Middle frontal gyrus (tissue), 1 donor: ENCODE results near the gene CITED4.
"Not testable (repeated sequence)": the region's sequence is repeated elsewhere in the genome, so short reads cannot be mapped to it uniquely, and the experiment has no call there.

Experiments
- DNase-seq: peaks from one replicate; pipeline ENCODE4 v3.0.0-alpha.2; 2015; ENCODE audit warnings: low spot score; ENCODE audit errors: extremely low spot score

The CITED4 gene, protein sequence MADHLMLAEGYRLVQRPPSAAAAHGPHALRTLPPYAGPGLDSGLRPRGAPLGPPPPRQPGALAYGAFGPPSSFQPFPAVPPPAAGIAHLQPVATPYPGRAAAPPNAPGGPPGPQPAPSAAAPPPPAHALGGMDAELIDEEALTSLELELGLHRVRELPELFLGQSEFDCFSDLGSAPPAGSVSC

DNA sequence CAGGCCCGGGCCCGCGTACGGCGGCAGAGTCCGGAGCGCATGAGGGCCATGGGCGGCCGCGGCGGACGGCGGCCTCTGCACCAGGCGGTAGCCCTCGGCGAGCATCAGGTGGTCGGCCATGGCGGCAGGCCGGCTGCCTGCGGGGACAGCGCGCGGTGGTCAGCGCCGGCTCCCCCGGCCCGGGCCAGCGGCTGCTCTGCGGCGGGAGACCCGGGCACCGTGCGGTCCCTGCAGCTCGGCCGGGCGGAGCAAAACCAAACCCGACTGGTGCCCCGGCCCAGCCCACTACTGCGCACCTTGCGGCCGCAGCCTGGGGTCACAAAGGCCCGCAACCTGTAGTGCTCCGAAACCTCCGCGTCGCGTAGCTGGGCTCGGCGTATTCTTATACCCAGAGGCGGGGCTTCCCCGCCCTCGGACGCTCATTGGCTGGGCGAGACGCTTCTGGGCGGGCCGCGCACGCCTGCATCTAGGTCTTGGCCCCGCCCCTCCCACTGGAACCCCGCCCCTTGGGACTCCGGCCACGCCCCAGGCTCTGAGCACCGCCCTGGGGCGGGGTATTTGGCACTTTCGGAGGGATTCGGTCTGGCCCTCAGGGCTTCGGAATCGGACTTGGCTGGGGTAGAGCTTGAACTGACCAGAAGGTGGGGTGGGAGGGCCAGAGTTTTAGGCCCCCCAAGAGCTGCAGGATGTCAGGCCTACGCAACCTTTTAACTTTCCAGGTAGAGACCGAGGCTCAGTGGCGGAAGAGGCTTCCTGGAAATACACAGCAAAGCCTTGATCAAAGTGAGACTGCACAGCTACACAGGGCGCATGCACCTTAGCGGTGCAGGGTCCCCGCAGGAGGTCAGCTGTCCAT lies at the start of gene CITED4:
Gene CITED4, minus strand, starts transcription at position 356 of the 856 bp plus-strand sequence. Its CDS starts 236 bp downstream, at position 120.
- peak; percentile 83 for DNase-seq

DNA sequence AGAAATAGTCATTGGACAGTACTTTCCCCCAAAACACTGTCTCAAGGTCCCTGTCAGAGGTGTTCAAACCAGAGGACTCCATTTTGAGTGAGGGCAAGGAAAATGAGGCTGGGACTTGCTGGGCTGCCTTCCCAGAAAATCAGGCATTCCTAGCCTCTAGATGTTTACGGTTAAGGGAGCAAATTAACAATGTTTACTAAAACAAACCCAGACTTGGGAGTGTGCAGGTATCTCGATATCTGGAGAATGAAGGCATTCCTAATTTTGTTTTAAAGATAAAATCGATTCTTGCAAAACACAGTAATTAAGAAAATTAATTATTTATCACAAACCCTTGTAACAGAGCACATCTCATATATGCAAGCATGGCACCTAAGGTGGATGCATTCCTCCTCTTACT lies 48.9 kb upstream of the CITED4 start:
- DNase-seq, result no peak

DNA sequence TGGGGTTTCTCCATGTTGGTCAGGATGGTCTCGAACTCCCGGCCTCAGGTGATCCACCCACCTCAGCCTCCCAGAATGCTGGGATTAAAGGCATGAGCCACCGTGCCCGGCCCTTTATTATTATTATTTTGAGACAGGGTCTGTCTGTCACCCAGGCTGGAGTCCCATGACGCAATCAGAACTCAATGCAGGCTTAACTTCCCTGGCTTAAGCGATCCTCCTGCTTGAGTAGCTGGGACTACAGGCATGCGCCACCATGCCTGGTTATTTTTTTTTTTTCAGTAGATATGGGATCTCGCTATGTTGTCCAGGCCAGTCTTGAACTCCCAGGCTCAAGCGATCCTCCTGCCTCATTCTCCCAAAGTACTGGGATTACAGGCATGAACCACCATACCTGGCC lies 47.1 kb upstream of the CITED4 start:
- no peak for DNase-seq

DNA sequence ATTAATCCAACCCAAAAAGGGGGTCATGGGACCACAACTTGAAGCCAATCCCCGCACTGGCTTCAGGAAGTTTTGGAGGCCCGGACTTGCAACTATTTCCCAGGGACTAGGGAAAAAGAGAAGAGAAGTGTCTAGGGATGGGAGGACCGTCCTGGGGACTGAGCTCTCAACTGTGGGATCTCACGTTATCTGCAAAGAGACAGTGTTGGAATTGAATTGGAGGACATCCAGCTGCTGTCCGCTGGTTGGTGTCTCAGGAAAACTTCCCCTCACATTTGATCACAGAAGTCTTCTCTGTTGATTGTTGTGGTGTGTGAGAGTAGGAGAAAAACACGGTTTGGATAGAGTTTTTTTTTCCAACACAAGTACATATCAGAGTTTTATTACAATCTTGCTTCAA lies 46.2 kb upstream of the CITED4 start:
- DNase-seq, result no peak

DNA sequence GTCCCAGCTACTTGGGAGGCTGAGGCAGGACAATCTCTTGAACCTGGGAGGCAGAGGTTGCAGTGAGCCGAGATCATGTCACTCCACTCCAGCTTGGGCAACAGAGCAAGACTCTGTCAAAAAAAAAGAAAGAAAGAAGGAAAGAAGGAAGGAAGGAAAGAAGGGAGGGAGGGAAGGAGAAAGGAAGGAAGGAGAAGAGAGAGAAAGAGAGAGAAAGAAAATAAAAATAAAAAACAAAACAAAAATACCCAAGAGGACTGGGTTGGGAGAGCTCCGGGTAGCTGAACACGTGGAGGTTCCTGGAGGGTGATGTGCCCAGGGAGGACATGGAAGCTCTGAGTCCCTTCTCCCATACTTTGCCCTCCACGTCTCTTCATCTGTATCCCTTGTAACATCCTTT lies 45.7 kb upstream of the CITED4 start:
- DNase-seq, result no peak

DNA sequence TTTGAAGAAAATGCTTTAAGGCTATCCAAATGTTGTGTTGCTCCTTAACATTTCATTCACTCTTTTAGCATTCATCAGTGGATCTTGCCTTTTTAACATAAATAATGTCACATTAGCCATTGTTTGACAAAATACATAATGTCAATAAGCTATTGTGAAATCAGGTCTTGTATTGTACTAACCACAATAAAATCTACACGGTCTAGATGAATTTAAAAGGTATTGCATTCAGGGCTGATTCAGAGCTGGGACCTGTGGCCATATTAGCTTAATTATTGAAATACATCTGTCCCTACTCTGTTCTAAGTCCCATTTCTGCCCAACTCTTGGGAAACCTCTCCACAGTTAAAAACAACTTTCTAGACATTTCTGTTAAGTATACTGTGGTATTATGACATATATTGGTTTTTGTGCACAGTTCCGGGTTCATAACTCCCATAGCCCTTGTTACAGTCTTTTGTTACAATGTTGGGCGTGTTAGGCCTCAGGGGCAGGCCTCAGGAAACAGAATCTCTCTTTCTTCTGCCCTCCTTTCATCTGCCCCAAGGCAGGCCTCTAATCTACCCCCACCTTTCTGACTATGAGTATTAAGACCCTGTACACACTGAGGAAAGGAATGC lies 44.7 kb upstream of the CITED4 start:
- DNase-seq, result no peak

DNA sequence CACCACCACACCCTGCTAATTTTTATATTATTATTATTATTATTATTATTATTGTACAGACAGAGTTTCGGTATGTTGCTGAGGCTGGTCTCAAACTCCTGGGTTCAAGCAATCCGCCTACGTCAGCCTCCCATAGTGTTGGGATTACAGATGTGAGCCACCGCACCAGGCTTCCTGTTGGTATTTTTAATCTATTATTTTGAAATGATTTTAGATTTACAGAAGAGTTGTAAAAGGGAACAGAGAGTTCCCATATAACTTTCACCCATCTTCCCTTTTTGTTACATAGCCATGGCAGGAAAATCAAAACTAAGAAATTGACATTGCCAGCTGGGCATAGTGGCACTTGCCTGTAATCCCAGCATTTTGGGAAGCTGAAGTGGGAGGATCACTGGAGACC lies 42.9 kb upstream of the CITED4 start:
- no peak for DNase-seq

DNA sequence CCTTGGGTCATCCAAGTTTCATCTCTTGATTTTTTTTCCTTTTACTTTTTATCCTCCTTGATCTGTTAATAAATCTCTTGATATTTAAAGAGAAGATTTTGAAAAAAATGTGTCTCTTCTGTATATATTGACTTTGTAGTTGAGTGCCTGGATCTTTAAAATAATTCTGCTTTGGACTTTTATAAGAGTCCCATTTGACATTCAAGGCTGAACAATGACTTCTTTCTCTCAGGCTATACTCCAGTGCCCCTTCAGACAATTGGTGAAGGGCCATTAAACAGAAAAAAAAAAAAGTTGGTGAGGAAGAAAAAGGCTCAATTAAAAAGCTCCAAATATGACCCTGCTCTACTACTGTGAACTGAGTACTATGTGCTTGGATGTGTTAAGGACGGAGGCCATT lies 40.9 kb upstream of the CITED4 start:
- DNase-seq, result no peak

DNA sequence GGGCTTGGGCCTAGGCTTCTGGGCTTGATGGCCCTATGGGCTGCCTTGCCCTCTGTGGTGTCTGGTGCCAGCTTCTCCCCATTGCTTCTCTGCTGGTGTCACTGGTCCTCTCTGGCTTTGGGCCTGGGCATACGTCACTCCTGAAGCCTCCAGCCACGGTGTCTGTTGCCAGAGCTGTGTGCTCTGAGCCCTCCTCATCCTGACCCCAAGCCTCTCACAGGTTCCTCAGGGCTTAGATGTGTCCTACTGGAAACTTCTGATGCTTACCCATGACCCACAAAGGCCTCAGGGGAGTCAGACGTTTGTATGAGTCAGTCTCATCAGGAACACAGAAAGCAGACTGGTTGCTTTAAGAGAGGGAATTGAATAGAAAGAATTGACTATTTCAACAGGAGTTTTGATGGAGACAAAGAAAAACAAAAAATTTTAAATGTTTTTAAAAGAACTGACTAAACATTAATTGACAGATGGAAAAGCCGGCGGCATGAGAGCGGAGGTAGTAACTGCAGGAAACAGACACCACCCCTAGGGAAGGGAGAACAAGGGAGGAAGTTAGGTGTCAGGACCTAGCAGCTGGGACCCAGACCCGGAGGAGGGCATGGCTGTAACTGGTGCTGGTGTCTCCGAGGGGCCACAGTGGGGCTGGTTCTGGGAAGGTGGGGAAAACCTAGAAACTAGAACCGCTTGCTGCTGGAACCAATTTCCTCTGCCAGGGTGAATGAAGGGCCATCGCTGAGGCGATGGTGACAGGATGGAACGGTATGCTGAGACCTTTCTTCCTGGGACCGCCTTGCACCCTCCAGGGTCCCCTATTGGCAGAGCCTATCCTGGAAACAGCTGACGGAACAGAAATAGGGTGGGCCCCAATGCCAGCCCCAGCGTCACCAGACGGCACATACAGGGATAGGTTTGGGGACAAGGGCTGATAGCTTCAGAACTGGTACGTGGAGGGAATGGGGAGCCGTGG lies 40.0 kb upstream of the CITED4 start:
- DNase-seq, result no peak

DNA sequence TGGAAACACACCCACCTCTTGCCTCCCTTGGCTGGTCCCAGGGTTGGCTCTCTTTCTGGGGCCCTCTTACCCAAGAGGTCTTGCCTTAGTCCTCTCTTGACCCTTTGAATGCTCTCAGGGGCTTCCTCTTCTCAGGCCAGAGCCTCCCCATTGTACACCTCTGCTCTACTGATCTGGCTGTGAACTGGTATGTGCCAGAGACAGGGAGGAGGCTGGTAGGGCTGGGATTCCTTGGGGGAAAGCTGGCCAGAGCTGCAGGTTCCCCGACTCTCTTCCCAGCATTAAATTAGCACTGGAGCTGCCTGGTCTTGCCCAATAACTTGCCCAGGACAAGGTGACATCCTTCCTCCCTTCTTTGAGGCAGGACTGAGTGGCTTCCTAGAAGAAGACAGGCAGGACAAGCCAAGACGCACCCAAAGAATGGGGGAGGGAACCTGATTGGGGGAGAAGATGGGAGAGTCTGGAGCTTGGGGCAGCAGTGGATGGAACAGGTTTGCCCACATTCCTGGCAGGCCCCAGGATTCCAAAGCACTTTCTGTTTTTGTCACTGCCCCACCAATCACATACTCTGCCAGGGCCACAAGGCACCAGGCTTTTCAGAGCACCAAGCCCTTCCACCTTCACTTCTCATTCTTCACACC lies 37.2 kb upstream of the CITED4 start:
- DNase-seq, result no peak

DNA sequence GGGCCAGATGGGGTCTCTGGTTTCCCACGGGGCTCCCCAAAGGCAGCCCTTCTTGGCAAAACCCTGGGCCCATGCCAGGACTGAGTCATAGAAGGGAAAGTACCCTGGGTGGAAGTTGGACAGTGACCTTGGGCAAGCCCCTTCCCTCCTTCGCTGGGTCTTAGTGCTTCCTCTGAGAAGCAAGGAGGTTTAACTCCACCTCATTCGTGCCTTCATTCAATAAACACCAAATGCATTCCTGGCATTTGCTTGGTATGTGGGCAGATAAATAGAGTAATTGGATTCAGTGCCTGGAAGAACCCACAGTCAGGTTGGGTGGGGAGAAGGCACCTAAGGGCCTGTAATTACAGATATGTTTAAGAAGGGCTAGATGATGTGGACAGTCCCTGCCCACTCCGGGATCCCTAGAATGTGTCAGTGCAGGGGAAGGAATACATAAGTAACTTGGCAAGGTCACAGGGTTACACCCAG lies 36.3 kb upstream of the CITED4 start:
- DNase-seq, result no peak

DNA sequence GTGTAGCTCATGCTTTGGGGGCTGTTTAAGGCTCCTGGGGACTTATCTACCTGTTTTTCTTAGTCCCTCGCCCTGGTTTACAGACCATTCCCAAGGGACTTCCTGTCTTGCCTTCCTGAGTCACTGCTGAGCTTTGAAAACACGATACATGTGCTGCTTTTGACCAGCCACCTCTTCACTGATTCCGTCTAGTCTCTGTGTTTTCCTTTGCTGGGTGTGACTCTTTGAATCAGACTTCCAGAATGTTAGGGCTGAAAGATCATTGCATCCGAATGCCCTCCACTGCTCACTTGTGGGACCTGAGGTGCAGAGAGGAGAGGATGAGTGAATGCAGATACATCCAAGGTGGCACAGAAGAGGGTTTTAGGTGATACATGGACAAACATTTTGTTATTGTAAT lies 35.4 kb upstream of the CITED4 start:
- no peak for DNase-seq

DNA sequence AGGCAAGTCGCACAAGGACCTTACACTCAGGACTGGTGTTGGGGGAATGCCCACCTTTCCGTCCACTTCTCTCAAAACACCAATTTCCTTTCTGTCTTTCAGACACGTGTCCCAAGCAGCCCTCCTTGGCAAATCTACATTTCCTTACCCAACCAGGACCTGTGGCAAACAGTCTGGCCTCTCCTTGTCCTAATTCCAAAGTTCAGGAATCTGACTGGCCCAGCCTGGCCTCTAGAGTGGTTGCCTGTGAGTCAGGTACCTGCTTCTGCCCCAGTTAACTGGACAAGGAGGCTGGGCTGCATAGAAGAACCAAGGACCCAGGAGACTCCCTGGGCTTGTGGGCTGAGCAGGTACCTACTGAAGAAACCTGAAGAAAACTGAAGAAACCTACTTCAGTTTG lies 34.3 kb upstream of the CITED4 start:
- no peak for DNase-seq

DNA sequence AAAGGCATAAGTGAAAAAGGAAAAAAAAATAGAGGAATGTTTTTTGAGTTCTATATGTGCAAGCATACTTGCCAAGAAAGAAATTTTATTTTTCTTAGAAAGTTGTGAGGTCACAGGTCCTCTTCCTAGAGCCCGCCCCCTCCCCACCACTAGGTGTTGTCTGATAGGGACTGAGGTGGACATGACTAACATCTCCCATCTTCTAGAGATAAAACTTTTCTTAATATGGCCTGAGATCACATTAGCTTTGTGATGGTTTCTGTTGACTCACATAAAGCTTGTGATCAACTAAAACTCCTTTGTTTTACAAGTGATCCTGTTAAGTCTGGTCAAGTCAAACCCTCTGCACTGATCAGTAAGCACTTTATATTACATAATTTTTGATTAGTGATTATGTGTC lies 33.4 kb upstream of the CITED4 start:
- no peak for DNase-seq

DNA sequence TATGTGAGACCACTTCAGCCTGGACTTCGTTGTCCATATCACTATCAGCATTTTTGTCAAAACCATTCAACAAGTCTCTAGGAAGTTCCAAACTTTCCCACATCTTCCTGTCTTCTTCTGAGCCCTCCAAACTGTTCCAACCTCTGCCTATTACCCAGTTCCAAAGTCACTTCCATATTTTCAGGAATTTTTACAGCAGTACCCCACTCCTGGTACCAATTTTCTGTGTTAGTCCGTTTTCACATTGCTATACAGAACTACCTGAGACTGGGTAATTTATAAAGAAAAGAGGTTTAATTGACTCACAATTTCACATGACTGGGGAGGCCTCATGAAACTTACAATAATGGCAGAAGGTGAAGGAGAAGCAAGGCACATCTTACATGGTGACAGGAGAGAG lies 32.7 kb upstream of the CITED4 start:
- DNase-seq, result not testable (repeated sequence)

DNA sequence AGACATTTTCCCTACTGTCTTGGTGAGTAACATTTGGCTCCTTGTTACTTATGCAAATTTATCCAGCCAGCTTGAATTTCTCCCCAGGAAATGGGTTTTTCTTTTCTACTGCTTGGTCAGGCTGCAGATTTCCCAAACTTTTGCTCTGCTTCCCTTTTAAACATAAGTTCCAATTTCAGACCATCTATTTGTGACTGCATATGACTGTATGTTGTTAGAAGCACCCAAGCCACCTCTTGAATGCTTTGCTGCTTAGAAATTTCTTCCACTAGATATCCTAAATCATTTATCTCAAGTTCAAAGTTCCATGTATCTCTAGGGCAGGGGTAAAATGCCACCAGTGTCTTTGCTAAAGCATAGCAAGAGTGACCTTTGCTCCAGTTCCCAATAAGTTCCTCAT lies 32.3 kb upstream of the CITED4 start:
- DNase-seq, result no peak

DNA sequence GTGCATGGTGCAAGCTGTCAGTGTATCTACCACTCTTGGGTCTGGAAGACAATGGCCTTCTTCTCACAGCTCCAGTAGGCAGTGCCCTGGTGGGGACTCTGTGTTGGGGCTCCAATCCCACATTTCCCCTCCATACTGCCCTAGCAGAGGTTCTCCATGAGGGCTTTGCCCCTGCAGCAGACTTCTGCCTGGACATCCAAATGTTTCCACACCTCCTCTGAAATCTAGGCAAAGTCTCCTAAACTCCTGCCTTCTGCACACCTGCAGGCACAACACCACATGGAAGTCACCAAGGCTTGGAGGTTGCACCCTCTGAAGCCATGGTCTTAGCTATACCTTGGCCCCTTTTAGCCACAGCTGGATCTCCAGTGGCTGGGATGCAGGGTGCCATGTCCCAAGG lies 31.8 kb upstream of the CITED4 start:
- no peak for DNase-seq

DNA sequence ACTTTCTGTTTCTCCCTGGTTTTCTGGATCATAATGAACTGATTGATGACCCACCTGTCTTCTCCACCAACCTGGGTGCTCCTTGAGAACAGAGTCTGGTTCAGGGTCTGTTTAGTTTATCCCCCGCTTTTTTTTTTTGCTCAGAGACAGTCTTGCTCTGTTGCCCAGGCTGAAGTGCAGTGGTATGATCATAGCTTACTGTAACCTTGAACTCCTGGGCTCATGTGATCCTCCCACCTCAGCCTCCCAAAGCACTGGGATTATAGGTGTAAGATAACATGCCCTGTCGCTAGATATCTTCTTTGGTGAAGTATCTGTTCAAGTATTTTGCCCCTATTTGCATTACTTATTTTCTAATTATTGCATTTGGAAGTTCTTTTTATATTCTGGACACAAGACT lies 30.2 kb upstream of the CITED4 start:
- no peak for DNase-seq

DNA sequence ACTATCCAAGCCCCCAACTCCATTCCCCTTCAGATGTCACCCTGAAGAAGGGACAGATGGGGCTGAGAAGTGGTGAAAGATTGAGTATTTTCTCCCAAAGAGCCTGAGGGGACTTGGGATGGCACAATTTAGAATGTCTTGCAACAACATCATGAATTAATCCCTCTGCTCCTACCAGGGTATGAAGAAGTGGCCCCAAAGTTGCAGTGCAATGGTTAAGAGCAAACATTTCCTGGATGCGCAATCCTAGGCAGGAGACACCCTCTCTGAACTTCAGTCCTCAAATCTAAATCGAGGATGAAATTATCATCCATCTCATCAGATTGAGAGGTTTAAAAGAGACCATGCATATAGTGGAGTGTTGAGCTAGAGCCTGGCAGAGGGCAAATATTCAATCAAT lies 28.6 kb upstream of the CITED4 start:
- DNase-seq, result no peak

DNA sequence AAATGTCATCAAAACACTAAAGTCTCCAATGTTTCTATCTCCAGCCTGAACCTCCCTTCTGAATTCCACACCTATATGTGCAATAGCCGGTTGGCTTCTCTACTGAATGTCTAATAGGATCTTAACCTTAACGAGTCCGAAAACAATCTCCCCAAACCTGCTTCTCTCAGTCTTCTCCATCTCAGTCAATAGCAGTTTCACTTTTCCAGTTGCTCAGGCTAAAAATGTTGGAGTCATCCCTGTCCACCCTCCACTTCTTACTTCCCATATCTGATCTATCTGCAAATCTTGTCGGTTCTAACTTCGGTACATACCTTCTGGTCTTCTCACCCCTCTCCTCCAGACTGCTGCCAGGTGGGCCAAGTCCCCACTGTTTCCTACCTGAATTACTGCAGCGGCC lies 25.5 kb upstream of the CITED4 start:
- DNase-seq, result no peak

DNA sequence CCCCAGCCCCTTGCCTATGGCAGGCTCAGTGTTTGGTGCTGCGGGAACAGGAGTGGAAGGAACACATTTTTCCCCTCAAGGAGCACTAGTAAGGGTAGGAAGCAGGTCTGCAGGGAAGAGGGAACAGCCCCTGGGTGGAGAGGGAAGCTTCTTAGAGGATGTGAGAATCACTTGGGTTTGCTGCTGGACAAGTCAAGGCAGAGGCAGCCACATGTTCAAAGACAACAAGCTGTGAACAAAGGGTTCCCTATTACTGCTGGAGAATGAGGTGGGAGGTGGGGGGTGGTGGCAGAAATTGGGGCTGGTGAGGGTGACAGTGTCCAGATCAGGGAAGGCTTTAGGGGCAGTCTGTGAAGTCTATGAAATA lies 24.8 kb upstream of the CITED4 start:
- DNase-seq, result no peak
